Measurements from ENCODE around the gene RNF141.

The RNF141 gene

GRCh38 chr11:10522276-10522675, 18.7 kb downstream of the RNF141 start:
- no peak for DNase-seq

DNA sequence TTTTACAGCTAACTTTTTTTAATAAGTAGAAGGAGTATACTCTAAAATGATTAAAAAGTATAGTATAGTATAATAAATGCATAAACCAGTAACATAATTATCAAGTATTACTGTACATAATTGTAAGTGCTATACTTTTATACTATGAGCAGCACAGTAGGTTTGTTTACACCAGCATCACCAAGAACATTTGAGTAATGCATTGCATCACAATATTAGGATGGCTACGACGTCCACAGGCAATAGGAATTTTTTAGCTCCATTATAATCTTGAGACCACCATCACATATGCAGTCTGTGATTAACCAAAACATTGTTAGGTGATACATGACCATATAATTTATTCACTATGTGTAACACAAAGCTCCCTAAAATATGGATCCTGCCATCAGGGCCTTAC, 20.4 kb downstream of the RNF141 start:
- DNase-seq, result no peak

DNA sequence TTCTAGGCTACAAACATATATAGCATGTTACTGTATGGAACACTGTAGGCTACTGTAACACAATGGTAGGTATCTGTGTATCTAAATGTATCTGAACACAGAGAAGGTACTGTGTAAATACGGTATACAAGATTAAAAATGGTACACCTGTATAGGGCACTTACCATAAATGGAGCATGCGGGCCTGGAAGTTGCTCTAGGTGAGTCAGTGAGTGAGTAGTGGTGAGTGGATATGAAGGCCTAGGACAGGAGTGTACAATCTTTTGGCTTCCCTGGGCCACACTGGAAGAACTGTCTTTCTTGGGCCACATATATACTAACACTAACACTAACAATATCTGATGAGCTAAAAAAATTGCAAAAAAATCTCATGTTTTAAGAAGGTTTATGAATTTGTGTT, 21.4 kb downstream of the RNF141 start:
- no peak for DNase-seq

DNA sequence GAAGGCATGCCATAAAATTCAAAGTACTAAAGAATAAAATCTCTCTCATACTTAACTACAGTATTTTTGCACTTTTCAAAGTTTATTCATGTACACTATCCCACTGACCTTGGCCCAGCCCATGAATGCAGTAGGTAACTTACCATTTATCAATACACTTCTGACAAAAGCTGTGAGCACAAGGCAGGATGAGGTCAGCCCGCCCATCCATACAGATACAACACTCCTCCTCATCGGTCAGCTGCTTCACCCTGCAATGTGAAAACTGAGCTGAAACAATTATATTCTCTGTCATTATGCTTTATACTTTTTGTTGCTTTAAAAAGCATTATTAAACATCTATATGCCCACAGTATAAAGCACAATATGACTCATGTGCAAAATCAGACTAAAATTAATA, 22.1 kb downstream of the RNF141 start:
- DNase-seq, result no peak

- no peak for DNase-seq
Observed at GRCh38 chr11:10518123-10518522, 22.9 kb downstream of the RNF141 start.

DNA sequence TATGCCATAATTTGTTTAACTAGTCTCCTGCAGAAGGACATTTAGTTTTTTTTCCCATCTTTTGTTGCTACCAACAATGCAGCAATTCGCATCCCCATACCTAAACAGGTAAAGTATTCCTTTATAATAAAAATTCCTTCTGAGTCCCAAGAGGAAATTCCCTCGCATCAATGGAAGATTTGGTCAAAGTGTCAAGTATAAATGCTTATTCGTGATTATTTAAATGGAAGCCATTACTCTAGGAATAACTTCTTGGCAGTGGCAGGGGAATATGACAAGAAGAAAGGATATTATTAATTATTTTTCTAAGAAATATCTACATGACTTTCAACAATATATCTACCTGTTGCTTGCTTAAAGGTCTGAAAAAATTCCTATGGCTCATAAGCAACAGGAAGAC, 25.6 kb downstream of the RNF141 start:
- DNase-seq, result no peak

DNA sequence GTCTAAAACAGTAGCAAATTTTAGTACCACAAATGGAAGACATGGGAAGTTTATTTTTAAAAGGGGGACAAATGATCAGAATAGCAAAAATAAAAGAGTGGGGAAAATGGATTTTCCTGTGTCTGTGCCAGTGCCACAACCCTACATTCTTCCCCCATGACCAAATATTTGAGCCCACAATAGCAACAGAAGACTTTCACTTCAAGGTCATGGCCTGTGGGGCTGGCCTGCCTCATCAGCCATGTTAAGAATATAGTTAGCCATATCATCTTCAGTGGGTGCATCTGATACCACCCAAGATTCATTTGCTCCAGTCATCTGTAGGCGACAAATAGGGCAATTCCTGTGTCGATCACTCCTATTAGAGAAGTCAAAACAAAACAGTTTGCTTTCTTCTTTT, 26.3 kb downstream of the RNF141 start:
- DNase-seq, result peak; percentile 56

DNA sequence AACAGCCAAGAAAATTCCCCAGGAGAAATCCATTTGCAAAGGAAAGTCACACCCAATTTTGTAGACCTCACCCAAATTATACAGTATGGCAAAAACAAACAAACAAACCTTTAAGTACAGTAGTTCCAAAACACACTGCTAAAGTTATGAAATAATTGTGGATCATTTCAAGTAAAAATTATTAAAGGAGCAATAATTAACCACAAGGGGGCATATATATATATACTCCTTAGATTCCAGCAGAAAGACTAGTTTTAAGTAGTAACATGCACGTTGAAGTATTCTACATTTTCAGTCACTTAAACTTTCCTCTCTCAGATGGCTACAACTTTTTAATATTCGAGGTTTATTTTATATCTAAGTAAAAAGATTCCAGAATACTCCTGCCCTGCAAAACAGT, 26.8 kb downstream of the RNF141 start:
- DNase-seq, result peak; percentile 29

GRCh38 chr11:10511181-10511621, 29.8 kb downstream of the RNF141 start:
- DNase-seq, result no peak

GRCh38 chr11:10506008-10506370, 35.0 kb downstream of the RNF141 start:
- no peak for DNase-seq

DNA sequence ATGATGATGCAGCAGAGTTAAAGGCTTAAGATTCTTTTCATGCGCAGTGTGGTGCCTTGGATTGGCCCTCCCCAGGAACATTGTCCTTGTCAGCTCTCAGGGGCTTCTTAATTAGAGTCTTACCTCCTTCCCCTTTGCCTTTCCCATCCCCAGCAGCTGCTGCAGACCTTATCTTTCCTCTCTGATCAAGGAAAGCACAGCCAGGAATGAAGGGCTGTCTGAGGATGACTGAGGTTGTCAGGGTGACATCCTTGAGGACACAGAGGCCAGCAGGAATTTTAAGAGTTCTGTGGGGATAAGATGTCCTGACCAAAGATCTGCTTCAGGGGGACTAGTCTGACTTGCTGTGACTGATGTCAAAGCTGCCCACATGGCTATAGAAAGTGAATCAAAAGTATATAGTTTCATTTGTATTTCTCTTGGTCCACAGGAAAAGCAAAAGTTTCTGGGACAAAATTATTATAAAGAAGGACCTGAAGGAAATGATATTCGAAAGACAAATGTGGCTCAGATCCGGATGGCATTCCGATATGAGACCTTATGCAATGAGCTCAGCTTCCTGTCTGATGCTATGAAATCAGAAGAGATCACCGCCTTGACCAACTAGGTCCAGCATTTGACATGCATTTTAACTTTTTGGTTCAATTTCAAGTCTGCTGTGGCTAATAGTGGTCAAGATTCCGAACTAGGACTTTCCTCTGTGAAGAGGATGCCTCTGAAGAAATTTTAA, 35.5 kb downstream of the RNF141 start:
- no peak for DNase-seq

DNA sequence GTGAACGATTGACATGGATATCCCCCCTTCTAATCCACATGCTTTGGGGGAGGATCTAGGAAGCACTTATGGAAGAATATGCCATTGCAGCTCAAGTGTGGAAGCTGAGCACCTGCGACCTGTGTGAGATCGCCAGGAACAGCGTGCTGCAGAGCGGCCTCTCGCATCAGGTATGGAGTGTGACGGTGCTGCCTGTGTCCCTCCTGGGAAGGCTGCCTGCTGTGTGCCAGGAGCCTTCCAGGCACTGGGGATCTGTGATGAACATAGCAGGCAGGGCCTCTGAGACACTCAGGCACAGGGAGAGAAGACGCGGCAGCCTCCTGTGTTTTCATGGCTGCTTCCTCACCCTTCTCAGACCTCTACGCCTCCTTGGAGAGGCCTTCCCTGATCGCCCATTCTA, 36.5 kb downstream of the RNF141 start:
- DNase-seq, result no peak

- DNase-seq, result no peak
Observed at GRCh38 chr11:10503777-10504480, 37.1 kb downstream of the RNF141 start.

DNA sequence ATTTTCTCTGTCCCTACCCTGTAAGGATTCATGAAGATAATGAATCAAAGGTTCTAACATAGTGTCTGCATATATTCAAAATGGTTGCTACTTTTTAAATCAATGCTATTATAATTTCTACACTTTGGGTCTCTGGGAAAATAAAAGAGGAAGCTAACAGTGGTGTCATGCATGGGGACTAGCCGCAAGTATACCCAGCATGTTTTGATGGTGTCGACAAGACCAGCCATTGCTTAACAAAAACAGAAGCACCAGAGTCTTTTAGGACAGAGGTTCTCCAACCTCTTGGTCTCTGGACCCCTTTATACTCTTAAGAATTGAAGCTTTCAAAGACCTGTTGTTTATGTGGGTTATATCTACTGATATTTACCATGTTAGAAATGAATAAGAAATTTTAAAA, 37.8 kb downstream of the RNF141 start:
- DNase-seq, result no peak

- DNase-seq, result no peak
Observed at GRCh38 chr11:10502770-10503169, 38.2 kb downstream of the RNF141 start.

GRCh38 chr11:10502065-10502680, 38.8 kb downstream of the RNF141 start:
- DNase-seq, result no peak

DNA sequence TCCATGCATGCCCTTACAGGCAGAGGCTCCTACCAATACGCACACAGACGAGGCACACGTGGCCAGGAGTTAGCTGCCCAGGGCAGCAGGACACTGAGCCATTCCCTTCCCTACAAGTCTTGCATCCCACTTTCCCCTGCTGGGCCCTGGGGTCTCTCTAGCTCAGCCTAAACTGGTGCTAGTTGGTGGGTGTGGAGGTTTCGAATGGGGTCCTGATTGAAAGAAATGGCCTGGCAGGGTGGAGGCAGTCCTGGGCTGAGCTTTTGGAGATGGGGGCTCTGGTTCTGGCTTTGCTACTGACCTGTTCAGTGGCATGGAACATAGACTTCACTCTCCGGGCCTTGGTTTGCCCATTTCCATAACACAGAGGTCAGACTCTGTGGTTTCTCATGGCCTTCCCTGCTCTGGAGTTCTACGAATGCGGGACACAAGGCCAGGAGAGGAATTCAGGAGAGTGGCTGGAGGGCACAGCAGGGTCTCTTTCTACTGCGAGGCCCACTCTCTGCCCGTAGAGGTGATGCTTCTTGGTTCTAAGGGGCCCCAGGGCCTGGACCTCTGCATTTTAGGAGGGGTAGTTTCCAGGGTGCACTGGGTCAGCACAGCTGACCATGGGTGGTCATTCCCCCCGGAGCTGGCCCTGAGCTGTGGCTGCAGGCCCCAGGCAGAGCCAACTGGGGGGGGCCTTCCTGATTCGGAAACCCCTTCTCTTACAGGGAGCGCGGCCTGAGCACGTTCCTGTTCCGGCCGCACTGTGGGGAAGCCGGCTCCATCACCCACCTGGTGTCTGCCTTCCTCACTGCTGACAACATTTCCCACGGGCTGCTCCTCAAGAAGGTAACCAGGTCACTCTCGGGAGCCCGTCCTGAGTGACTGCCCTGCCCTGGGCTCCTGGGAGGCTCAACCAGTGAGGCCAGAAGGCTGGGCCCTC, 40.0 kb downstream of the RNF141 start:
- no peak for DNase-seq

GRCh38 chr11:10499874-10500601, 40.9 kb downstream of the RNF141 start:
- DNase-seq, result no peak

DNA sequence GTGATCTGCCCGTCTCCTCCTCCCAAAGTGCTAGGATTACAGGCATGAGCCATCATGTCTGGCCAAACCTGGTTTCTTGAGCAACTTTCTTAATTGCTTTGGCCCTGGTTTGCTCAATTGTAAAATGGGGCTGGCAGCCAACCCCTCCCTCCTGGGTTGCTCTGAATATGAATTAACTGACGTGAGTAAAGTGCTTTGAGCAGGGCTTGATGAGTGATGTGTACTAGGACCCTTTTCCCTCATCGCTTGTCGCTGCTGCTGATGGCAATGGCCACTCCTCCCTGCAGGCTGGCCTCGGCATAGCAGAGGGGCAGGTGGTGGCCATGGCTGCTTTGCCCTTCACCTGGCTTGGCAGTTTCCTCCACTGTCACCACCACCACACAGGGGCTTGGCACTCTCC, 41.5 kb downstream of the RNF141 start:
- DNase-seq, result no peak

DNA sequence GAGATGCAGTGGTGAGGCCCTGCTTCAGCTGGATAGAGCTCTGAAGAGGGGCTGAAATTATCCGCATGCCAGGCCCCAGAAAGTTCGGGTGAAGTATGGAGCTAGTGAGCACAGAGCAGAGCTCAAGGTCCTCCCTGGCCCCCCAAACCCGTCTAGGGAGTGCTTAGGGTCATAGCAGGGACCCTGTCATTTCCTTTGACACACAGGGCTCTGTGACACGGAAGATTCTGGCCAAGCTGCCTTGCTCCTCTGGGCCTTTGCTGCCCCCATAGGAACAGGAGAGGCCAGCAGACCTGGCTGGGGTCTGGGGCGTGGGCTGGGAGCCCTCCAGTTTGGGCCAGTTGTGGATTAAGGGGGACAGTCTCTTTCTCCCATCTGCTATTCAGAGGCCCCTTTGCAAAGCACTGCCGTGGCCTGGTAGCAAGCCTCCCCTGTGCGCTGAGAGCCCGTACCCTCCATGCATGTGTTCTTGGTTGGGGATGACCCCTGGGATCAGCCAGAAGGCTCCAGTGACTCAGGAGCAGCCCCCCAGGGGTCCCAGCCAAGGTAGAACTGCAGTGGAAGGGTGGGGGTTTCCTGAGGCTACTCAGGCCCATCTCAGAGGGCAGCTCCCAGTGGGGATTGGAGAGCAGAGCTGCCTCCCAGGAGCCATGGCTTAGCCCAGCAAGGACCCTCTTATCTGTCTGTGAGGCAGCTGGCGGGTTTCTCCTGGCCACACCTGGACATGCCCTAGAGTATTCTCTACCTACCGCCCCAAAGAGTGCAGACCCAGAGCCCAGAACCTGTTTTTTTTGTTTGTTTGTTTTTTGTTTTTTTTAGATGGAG, 42.3 kb downstream of the RNF141 start:
- DNase-seq, result no peak

DNA sequence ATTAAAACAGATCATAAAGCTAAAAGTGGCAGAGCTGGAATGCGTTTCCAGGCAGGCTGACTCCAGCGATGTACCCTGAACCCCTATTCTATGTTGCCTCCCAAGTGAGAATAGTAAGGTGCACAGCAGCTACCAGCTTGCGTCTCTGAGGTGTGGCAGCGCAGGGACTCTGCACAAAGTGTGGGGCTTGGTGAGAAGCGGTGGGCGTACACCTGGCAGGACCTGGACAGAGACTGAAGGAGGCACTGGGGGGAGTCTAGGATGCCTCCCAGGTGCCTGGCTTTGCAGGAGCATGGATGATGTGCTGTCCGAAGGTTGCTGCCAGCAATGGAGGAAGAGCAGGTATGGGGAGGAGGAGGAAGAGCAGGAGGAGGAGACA, 43.0 kb downstream of the RNF141 start:
- DNase-seq, result no peak

Data from fibroblast of skin of back (primary cell).